HL-60 (cell line): ENCODE results near the gene MT1B.

Experiments
- GABPA ChIP-seq: IDR thresholded peaks from 2 replicates; pipeline ENCODE4 v1.6.1; 2012; ENCODE audit warnings: low read depth
- POLR2AphosphoS5 ChIP-seq: IDR thresholded peaks from 2 replicates; pipeline ENCODE4 v1.6.1; 2012; ENCODE audit warnings: low read depth
- SPI1 ChIP-seq: IDR thresholded peaks from 2 replicates; pipeline ENCODE4 v1.6.1; 2012; ENCODE audit warnings: low read depth, mild to moderate bottlenecking, borderline replicate concordance
- TF ChIP-seq, protein P1 (sequence below): IDR thresholded peaks from one replicate; pipeline ENCODE4 v1.5.1; 2011; ENCODE audit warnings: low read length, control low read depth, inconsistent platforms; ENCODE audit not compliant: insufficient read depth
- TF ChIP-seq, protein P2 (sequence below): IDR thresholded peaks from 2 replicates; pipeline ENCODE4 v1.6.1; 2012; ENCODE audit warnings: low read depth; ENCODE audit not compliant: insufficient replicate concordance

DNA sequence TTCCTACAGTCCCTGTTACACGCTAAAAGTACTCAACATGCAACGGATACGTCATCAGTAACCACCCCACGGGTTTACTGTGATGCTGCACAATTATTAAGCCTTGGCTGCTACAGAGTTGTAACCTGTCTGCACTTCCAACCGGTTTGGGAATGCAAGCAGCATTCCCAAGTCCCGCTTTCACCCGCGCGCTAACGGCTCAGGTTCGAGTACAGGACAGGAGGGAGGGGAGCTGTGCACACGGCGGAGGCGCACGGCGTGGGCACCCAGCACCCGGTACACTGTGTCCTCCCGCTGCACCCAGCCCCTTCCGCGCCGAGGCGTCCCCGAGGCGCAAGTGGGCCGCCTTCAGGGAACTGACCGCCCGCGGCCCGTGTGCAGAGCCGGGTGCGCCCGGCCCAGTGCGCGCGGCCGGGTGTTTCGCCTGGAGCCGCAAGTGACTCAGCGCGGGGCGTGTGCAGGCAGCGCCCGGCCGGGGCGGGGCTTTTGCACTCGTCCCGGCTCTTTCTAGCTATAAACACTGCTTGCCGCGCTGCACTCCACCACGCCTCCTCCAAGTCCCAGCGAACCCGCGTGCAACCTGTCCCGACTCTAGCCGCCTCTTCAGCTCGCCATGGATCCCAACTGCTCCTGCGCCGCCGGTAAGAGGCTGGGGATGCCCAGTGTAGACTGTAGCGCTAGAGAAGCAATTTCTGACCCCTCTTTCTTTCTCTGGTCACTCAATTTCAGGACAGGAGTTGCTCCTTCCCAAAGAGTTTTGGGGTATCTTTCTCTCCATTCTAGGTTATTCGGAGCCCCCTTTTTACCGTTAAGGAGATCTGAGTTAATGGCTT is 43.4 kb upstream of the MT1B start, which contains the start of gene MT2A:
- TF ChIP-seq, protein P1, sequence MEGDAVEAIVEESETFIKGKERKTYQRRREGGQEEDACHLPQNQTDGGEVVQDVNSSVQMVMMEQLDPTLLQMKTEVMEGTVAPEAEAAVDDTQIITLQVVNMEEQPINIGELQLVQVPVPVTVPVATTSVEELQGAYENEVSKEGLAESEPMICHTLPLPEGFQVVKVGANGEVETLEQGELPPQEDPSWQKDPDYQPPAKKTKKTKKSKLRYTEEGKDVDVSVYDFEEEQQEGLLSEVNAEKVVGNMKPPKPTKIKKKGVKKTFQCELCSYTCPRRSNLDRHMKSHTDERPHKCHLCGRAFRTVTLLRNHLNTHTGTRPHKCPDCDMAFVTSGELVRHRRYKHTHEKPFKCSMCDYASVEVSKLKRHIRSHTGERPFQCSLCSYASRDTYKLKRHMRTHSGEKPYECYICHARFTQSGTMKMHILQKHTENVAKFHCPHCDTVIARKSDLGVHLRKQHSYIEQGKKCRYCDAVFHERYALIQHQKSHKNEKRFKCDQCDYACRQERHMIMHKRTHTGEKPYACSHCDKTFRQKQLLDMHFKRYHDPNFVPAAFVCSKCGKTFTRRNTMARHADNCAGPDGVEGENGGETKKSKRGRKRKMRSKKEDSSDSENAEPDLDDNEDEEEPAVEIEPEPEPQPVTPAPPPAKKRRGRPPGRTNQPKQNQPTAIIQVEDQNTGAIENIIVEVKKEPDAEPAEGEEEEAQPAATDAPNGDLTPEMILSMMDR: no peak
- TF ChIP-seq POLR2AphosphoS5 (peak; percentile 45; the same call in 1 of the 2 replicates), GABPA (no peak), SPI1 (no peak)
- TF ChIP-seq, protein P2, sequence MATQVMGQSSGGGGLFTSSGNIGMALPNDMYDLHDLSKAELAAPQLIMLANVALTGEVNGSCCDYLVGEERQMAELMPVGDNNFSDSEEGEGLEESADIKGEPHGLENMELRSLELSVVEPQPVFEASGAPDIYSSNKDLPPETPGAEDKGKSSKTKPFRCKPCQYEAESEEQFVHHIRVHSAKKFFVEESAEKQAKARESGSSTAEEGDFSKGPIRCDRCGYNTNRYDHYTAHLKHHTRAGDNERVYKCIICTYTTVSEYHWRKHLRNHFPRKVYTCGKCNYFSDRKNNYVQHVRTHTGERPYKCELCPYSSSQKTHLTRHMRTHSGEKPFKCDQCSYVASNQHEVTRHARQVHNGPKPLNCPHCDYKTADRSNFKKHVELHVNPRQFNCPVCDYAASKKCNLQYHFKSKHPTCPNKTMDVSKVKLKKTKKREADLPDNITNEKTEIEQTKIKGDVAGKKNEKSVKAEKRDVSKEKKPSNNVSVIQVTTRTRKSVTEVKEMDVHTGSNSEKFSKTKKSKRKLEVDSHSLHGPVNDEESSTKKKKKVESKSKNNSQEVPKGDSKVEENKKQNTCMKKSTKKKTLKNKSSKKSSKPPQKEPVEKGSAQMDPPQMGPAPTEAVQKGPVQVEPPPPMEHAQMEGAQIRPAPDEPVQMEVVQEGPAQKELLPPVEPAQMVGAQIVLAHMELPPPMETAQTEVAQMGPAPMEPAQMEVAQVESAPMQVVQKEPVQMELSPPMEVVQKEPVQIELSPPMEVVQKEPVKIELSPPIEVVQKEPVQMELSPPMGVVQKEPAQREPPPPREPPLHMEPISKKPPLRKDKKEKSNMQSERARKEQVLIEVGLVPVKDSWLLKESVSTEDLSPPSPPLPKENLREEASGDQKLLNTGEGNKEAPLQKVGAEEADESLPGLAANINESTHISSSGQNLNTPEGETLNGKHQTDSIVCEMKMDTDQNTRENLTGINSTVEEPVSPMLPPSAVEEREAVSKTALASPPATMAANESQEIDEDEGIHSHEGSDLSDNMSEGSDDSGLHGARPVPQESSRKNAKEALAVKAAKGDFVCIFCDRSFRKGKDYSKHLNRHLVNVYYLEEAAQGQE: peak; percentile 35
